ENCODE data around the gene NAMPT.

NAMPT gene

GRCh38 chr7:106283831-106284713 lies 711 bp downstream of the NAMPT start:
- CTCF ChIA-PET, result interaction anchor here (1.1 kb wide), 1 partner anchor 374 kb away, joined by 3 read pairs; no protein-coding TSS in a partner anchor
- TF ChIP-seq CTCF (IDR thresholded peaks at IDR 0.05; ENCODE audit: control extremely low read depth, extremely low read depth, low read depth, missing control alignments), result no peak
- DNase-seq (ENCODE audit: extremely low spot score), result peak; percentile 38
- POLR2A ChIA-PET, result interaction anchor here (0.6 to 2.2 kb wide), 11 partner anchors 8 to 201 kb away, joined by 3 to 20 read pairs (median 7); no protein-coding TSS in a partner anchor

- CTCF ChIA-PET, result no interaction called here
- DNase-seq (ENCODE audit: extremely low spot score), result no peak
- TF ChIP-seq CTCF (IDR thresholded peaks at IDR 0.05; ENCODE audit: control extremely low read depth, extremely low read depth, low read depth, missing control alignments), result no peak
- POLR2A ChIA-PET, result no interaction called here
Measured at GRCh38 chr7:106283501-106283830, 1.3 kb downstream of the NAMPT start.

- CTCF ChIA-PET, result no interaction called here
- no peak for TF ChIP-seq CTCF (IDR thresholded peaks at IDR 0.05; ENCODE audit: control extremely low read depth, extremely low read depth, low read depth, missing control alignments)
- no peak for DNase-seq (ENCODE audit: extremely low spot score)
Measured at GRCh38 chr7:106282852-106283251, 1.9 kb downstream of the NAMPT start.

GRCh38 chr7:106282390-106282789 lies 2.4 kb downstream of the NAMPT start:
- TF ChIP-seq CTCF (IDR thresholded peaks at IDR 0.05; ENCODE audit: control extremely low read depth, extremely low read depth, low read depth, missing control alignments), result no peak
- ChIA-PET CTCF (interaction anchor here (1.5 to 3.7 kb wide), 3 partner anchors 12 to 105 kb away, joined by 5 to 21 read pairs (median 5); no protein-coding TSS in a partner anchor), POLR2A (no interaction called here)
- no peak for DNase-seq (ENCODE audit: extremely low spot score)

More at GRCh38 chr7:106282852-106283251, 1.9 kb downstream of the NAMPT start:
- POLR2A ChIA-PET, result no interaction called here

- ChIA-PET CTCF (interaction anchor here (1.3 to 3.7 kb wide), 4 partner anchors 11 to 105 kb away, joined by 3 to 21 read pairs (median 5); no protein-coding TSS in a partner anchor), POLR2A (interaction anchor here (1.1 kb wide), 1 partner anchor 12 kb away, joined by 4 read pairs; no protein-coding TSS in a partner anchor)
- TF ChIP-seq CTCF (IDR thresholded peaks at IDR 0.05; ENCODE audit: control extremely low read depth, extremely low read depth, low read depth, missing control alignments), result no peak
- DNase-seq (ENCODE audit: extremely low spot score), result no peak
Measured at GRCh38 chr7:106281585-106282318, 3.0 kb downstream of the NAMPT start.

GRCh38 chr7:106281127-106281526 lies 3.7 kb downstream of the NAMPT start:
- no peak for DNase-seq (ENCODE audit: extremely low spot score)
- ChIA-PET CTCF (interaction anchor here (1.3 to 3.7 kb wide), 4 partner anchors 11 to 104 kb away, joined by 3 to 21 read pairs (median 5); no protein-coding TSS in a partner anchor), POLR2A (interaction anchor here (1.1 kb wide), 1 partner anchor 11 kb away, joined by 4 read pairs; no protein-coding TSS in a partner anchor)
- TF ChIP-seq CTCF (IDR thresholded peaks at IDR 0.05; ENCODE audit: control extremely low read depth, extremely low read depth, low read depth, missing control alignments), result no peak
